OCI-M2 (cell line): ENCODE data around the gene TMEM45A.
"Not testable (repeated sequence)": the region's sequence is repeated elsewhere in the genome, so short reads cannot be mapped to it uniquely, and the experiment has no call there.

Source experiments
- DNase-seq: peaks from one replicate; lab custom pipeline; 2025; ENCODE audit not compliant: unreplicated experiment; lab: John Stamatoyannopoulos, UW

TMEM45A gene

DNA sequence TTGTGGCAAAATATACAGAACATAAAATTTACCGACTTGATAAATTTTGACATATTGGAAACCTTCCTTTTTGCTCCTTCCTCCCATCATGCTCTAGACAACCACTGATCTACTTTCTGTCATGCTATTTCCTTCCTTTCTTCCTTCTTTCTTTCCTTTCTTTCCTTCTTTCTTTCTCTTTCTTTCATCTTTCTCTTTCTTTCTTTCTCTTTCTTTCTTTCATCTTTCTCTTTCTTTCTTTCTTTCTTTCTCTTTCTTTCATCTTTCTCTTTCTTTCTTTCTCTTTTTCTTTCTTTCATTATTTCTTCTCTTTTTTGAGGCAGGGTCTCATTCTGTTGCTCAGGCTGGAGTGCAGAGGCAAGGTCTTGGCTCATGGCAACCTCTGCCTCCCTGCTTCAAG is 8.9 kb upstream of the TMEM45A start:
- no peak for DNase-seq

DNA sequence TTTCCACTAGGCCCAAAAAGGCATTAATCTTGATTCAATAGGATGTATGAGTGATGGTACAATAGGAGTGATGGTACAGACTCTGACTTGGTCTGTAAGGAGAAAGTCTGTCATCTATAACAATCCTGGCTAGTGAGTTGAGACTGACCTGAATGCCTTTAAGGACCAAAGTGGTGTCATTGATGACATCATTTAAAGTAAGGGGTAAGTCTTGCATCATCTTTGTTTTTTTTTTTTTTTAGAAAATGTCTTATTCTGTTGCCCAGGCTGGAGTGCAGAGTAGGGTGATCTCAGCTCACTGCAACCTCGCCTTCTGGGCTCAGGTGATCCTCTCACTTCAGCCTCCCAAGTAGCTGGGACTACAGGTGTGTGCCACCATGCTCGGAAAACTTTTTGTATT is 5.6 kb upstream of the TMEM45A start:
- no peak for DNase-seq

DNA sequence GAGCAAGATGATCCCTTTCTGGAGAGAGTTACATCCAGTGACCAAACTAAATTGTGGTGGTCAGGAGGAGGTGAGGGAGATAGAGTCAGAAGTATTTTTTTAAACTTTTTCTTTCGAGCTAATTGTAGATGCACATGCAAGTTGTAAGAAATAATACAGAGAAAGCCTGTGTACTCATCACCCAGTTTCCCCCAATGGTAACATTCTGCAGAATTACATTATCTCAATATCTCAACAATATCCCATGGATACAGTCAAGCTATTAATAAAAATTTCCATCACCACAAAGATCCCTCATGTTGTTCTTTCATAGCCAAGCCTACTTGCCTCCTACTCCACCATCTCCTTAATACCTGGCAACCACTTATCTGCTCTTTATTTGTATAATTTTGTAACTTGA is 3.3 kb upstream of the TMEM45A start:
- DNase-seq: no peak

DNA sequence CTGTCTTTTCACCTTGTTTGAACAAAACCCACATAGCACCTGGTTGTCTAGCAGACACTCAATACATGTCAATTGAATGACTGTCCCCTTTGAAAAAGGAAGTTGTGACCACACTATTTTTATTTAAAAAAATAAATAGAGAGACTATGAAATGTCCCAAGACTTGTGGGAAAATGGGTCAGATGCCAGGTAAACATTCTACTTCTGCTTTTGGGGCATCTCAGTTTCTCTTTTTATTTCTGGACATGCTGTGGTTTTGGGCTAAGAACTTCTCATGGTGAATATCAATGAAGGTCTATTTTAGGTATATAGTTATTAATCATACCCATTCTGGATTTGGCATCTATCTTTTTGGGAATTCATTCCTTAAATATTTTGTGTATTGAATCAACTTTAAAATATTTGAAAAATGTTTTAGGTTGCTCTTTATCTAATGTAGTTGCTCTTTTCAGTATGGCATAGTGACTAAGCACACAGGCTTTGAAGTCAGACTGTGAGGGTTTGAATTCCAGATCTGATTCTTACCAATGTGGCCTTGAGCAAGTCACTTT is 4.4 kb downstream of the TMEM45A start:
- DNase-seq: no peak

DNA sequence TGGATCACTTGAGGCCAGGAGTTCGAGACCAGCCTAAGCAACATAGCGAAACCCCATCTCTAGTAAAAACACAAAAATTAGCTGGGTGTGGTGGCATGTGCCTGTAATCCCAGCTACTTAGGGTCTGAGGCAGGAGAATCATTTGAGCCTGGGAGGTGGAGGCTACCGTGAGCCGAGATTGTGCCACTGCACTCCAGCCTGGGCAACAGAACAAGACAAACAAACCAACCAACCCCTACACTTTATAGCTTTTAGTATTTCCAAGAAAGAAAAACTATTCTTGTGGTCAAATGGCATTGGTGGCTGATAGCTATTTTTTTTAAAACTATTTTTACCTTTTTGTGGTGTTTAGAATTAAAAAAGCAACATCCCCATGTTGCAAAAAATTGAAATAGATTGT is 7.2 kb downstream of the TMEM45A start:
- DNase-seq: no peak

DNA sequence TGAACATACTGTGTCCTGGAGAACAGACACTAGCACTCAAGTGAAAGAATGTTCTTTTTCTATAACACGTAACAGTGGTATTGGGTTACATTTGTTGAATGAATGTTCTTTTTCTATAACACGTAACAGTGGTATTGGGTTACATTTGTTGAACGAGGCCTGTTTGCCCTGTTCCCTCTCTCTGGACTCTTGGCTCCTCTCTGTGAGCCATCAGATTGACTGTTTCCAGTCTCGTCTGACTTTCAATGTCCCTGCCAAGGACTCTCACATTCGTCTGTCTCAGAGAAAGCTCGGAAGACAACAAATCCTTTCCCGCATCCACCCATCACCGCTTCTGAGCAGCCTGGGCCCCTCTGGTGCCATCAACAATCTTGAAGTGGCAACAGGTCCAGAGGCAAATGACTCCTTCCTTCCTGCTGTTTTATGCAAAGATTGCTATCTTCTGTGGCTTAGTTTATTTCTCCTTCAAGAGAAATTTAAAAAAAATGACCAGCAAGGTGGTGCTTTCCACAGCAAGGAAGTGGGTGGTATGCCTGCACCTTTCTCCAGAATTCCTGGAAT is 8.0 kb downstream of the TMEM45A start:
- DNase-seq: no peak

DNA sequence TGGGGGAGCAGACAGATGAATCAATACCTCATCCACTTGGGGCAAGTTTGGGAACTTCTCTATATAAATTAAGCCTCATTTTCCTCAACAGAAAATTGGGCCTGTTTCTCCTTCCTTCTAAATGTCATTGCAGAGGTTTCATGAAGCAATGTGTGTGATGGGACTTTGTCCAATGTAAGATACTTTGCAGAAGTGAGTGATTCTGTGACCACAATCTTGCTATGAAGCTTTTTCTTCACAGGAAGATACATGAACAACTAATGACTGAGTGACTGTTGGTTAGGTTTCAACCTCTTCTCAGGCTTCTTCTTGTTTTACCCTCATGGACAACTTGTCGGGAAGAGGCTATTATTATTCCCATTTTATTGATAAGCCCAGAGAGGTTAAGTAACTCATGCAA is 11.0 kb downstream of the TMEM45A start:
- DNase-seq: no peak

DNA sequence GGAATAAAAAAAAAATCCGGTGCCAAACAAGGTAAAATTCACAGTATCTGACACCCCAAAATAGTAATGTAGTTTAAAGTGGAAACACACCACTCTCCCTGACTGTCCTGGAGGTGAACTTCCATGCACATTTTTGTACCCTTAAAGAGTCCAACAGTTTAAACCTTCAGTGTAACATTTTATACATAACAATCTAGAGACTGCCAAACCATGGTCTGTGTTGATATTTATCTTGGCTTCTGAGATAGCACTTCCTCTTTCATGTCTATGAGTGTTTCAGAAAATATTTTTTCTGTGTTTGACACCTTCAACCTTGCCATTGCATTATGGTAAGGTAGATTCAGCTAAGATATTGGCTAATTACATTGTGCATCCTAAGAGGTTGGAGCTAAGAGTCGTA is 13.9 kb downstream of the TMEM45A start:
- DNase-seq: no peak

DNA sequence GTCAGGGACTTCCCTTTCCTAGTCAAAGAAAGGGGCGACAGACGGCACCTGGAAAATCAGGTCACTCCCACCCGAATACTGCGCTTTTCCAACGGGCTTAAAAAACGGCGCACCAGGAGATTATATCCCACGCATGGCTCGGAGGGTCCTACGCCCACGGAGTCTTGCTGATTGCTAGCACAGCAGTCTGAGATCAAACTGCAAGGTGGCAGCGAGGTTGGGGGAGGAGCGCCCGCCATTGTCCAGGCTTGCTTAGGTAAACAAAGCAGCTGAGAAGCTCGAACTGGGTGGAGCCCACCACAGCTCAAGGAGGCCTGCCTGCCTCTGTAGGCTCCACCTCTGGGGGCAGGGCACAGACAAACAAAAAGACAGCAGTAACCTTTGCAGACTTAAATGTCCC is 17.4 kb downstream of the TMEM45A start:
- not testable (repeated sequence) for DNase-seq

DNA sequence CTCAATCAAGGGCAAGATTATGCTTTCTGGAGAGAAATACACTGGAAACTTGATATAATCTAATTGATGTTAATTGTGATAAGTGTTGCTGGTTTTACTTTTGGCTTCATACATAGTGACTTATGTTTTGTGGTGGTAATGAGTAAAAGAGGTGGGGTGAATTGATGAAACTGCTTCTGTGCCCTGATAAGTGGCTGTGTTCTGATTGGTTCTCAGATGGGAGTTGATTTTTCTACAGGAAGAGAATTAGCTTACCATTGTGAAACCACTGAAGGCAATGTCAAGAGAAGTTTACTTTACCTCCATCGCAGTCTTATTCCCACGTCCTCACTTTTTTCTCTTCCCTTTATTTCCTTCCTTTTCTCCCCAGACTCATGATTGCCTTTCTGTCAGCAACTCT is 23.8 kb downstream of the TMEM45A start:
- DNase-seq: no peak

DNA sequence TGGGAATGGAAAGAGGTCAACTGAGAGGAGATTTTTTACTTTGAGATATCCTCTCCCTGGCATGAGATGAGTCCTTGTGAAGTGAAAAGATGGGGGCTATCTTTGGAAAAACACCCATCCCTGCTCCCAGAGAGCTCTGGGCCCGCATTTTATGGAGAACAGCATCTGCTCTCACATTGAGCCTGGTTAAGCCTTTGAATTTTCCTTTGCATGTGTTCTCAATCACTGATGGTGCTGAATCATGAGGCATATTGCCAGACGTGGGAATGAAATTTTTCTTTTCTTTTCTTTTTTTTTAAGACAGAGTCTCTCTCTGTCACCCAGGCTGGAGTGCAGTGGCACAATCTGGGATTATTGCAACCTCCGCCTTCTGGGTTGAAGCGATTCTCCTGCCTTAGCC is 24.4 kb downstream of the TMEM45A start:
- DNase-seq: no peak

DNA sequence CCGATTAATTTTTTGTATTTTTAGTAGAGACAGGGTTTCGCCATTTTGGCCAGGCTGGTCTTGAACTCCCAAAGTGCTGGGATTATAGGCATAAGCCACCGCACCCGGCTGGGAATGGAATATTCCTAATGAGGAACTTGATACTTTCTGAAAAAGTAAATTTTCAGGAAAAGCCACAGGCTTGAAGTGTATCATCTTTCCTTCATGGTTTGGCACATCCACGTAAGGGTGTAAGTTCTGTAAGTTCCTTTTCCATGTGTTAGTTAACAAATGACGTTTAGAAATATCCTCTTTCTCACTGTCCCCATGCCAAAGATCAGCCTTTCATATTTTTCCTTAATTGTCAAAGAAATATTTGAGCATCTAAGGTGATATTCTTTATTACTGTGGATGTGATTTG is 24.9 kb downstream of the TMEM45A start:
- no peak for DNase-seq

DNA sequence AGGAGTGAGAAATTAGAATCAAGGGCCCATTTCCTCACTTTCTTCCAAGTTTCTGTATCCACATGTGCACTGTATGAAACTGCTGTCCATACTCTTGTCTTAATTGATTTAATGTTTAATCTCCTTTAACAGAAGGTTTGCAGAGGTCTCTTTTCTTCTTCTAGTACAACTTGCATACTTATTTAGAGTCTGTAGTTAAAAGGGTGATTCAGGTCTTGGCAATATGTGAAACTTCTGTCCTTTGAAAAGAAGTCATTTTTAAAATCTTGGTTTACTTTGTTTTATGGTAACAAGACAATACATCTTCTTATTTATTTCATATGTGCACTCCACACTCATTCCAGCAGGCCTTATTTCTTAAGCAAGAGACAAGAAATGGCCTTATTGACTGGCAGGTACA is 25.8 kb downstream of the TMEM45A start:
- no peak for DNase-seq

DNA sequence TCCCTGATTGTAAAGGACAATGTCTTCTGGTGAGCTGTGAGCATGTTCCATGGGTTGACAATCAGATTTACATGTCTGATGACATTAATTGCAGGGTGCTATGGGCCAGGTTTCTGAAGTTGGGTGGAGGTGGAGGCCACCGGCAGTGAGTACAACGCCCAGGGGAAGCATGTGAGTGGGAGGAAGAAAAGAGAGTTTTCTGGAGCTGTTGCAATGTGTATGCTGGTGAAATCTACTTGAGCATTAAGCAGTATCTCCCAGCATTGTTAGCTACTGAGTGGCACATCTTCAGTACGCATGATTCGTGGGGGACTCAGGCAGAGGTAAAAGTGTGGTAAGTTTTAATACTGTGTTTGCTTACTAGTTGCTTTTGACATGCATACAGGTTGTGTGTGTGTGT is 26.6 kb downstream of the TMEM45A start:
- no peak for DNase-seq

DNA sequence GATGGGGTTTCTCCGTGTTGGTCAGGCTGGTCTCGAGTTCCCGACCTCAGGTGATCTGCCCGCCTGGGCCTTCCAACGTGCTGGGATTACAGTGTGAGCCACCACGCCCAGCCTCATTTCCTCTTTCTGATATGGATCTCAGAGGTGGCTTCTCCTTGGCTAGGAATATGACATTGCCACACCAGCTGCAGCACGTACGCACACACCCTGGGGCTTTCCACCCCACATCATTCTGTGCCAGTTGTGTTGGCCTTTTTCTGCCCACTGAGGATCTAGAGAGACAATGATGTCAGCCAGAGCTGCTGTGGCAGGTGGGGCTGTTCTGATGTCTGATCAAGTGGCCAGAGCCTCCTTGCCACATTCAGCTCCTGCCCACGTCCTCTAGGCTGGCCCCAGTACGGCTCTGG is 29.0 kb downstream of the TMEM45A start:
- no peak for DNase-seq

DNA sequence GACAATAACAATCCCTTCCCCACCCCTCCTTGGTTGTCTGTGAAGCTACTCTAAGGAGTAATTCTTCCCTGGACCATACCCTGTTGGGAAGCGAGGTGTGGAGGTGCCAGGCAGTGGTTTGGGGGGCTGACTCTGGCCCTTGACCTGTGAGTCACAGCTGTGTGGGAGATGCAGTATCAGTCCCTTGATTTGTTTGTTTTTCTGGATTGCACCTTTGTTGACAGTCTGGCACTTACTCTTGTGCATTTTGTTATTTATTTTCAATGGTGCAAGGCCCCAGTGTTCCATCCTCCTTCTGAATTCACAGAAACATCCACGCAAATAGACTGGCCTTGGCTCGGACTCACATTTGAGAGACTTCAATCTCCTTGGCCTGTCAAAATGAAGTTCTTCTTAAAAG is 29.7 kb downstream of the TMEM45A start:
- DNase-seq: no peak

DNA sequence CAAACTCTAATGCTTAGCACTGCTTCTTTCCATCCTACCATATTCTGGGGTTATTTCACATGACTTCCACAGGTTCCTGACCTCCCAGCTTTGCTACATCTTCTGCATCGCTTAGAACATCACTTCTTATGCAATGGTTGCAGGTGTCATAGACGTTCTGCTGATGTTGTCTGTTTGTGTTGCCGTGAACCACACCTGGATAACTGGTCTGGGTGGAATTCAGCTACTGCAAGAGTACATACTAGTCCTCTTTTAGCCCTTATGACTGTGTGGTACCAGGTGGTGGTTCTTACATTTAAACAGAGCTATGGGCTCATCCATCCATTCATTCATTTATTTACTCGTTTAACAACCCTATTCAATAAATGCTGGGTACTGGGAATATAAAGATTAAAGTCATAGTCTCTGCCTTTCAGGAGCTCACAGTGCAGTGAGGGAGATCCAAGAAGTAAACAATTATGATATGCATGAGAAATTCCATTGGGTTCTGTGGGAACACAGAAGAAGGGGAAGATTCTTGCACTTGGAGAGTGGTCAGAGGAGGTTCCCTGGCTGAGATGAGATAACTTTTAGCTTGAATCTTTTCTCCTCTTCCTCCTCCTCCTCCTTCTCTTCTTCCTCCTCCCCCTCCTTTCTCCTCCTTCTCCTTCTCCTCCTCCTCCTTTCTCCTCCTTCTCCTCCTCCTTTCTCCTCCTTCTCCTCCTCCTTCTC is 30.8 kb downstream of the TMEM45A start:
- DNase-seq: no peak

DNA sequence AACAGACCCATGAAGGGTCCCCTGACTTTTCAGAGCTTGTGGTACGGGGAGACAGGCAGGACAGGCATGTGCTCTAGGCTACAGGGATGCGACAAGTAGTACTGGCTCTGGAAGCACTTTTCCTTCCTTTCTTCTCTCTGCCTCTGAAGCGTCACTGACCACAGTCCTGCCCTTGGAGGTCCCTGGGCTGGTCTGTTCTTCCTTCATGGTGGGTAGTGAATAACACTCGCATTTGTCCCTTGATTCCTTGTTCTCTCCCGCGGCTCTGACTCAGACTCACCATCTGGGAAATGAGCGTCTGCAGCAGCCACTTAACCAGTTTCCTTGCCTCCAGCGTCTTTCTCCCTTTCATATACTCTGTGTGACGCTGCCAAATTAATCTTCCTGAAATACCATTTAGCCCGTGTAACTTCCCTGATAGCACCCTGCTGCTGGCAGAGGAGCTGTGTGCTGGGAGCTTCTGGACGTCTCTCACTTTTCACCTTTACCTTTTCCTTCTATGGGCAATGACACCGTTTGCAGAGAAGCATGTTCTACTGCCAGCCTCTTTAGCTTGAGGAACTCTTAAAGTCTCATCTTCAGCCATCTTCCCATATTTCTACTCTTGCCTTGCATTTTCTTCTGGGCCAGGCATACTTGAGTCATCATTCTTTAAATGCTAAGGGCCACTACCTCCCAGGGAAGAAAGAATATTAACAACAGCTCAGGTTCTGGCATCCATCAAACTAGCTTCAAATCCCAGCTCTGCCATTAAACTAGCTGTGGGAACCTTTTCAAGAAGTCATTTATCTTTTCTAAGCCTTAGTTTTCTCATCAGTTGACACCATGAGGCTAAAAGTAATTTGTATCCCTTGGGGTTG is 33.6 kb downstream of the TMEM45A start:
- no peak for DNase-seq

DNA sequence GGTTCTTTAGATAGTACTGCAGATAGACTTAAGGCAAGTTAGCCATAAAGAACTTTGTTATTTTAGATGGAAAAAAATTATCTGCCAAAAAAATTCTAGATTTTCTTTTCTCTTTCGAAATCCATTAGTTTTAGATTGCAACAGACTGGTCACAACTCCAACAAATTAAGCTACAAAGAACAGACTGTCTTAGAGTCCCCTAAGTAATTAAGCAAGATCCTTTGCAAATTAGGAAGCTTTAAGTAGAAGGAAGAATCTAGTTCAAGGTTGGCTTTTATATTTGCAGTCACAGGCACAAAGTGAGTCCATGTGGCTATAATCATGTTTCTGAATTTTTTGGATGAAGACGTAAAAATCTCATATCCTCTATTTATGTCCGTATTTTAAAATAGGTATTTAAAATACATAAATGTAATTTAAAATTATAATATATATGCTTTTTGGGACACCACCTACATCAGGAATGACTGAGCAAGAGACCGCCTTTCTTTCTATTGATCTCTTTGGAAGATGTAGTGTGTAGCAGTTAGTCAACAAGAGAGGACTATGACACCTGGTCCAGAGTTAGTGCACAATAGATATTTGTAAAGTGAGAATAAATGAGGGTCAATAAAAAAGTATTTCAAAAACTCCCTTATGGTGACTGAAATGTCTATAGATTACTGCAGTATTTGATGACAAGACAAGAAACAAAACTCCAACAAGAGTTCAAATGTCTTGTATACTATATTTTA is 34.4 kb downstream of the TMEM45A start:
- DNase-seq: no peak

DNA sequence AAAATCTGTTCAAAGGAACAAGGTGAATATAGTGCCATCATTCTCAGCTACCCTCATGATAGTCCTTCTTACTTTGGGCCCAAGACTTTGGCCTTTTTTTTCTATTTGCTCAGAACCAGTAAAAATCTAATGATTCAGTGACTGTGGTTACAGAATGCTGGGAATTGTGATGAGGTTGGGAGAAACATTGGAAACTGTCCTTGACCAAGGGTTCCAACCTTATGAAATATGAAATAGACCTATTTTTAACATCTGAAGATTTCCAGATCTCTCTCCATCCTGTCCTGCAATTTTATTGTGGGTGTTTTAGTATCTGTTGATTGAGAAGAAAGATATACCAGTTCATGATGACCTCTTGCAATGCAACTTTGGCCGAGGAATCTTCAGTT is 34.9 kb downstream of the TMEM45A start:
- DNase-seq: no peak

DNA sequence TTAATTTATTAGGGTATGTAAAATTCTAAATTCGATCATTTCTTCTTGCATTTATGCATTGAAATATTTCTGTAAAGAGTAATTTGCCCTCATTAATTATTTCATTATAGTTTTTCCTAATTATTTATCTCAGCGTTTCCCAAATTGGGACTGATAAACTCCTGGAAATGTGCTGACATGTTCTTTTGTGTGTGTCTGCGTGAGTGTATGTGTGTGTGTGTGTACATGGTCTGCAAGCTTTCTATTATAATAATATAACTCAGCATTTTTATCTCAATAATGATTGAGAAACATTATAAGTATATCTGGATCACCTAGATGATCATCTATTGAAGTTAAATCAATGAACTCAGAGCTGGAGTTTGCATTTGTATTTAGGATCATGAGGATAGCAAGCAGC is 38.7 kb downstream of the TMEM45A start:
- no peak for DNase-seq
